Measurements from ENCODE around the gene TPCN1. TPM values are rescaled to one million over a fixed set of nuclear protein-coding genes. Genes with fewer than 3 reads are reported as not detected.

The TPCN1 gene
- total and polyA plus RNA-seq, 2 of the 13 experiments (the other 11 are each of a cell fraction or from before 2014, with no cell fraction given) = 8.0 to 26.8 TPM

- TF ChIP-seq IRF9 (CRISPR knock-in tag; IDR thresholded peaks at IDR 0.05; ENCODE audit: borderline replicate concordance) = no peak
- TF ChIP-seq GZF1 (CRISPR knock-in tag; IDR thresholded peaks at IDR 0.05) = no peak
- TF ChIP-seq ZNF496 (CRISPR knock-in tag; IDR thresholded peaks at IDR 0.05; ENCODE audit: insufficient replicate concordance) = no peak
- no peak for TF ChIP-seq ZSCAN9 (CRISPR knock-in tag; IDR thresholded peaks at IDR 0.05; ENCODE audit: borderline replicate concordance)
- TF ChIP-seq MYNN (CRISPR knock-in tag; IDR thresholded peaks at IDR 0.05; ENCODE audit: low read depth) = no peak
- TF ChIP-seq RFX1 (IDR thresholded peaks at IDR 0.05) = no peak
- TF ChIP-seq KDM5B (CRISPR knock-in tag; IDR thresholded peaks at IDR 0.05; ENCODE audit: borderline replicate concordance) = no peak
- TF ChIP-seq ZNF382 (CRISPR knock-in tag; IDR thresholded peaks at IDR 0.05; ENCODE audit: borderline replicate concordance) = no peak
- TF ChIP-seq SMARCE1 (IDR thresholded peaks at IDR 0.05; ENCODE audit: borderline replicate concordance) = no peak
- no peak for TF ChIP-seq SNRNP70 (IDR thresholded peaks at IDR 0.05; ENCODE audit: low read depth, low read length)
These were observed 97.8 kb downstream of the TPCN1 start (continued) for GRCh38 chr12:113318900-113319628.

- no peak for FAIRE-seq
- CTCF ChIA-PET (ENCODE audit: low intra/inter-chr PET ratio, low total read pairs) = no interaction called here
- TF ChIP-seq ZBTB1 (CRISPR knock-in tag; IDR thresholded peaks at IDR 0.05; ENCODE audit: borderline replicate concordance) = no peak
- TF ChIP-seq NFYC (CRISPR knock-in tag; IDR thresholded peaks at IDR 0.05) = no peak
- TF ChIP-seq ZNF331 (CRISPR knock-in tag; IDR thresholded peaks at IDR 0.05) = no peak
- no peak for TF ChIP-seq KLF11 (CRISPR knock-in tag; IDR thresholded peaks at IDR 0.05)
- TF ChIP-seq CAMTA2 (CRISPR knock-in tag; IDR thresholded peaks at IDR 0.05; ENCODE audit: borderline replicate concordance) = no peak
- TF ChIP-seq HDAC2 (CRISPR knock-in tag; IDR thresholded peaks at IDR 0.05) = no peak
- TF ChIP-seq ARID2 (CRISPR knock-in tag; IDR thresholded peaks at IDR 0.05; ENCODE audit: borderline replicate concordance) = no peak
- TF ChIP-seq, protein P1, sequence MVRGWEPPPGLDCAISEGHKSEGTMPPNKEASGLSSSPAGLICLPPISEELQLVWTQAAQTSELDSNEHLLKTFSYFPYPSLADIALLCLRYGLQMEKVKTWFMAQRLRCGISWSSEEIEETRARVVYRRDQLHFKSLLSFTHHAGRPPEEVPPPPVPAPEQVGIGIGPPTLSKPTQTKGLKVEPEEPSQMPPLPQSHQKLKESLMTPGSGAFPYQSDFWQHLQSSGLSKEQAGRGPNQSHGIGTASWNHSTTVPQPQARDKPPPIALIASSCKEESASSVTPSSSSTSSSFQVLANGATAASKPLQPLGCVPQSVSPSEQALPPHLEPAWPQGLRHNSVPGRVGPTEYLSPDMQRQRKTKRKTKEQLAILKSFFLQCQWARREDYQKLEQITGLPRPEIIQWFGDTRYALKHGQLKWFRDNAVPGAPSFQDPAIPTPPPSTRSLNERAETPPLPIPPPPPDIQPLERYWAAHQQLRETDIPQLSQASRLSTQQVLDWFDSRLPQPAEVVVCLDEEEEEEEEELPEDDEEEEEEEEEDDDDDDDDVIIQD (CRISPR knock-in tag; IDR thresholded peaks at IDR 0.05; ENCODE audit: low read depth) = no peak
- TF ChIP-seq RBFOX2 (IDR thresholded peaks at IDR 0.05; ENCODE audit: low read depth, low read length) = no peak
- no peak for TF ChIP-seq ZFP36L2 (CRISPR knock-in tag; IDR thresholded peaks at IDR 0.05)
- TF ChIP-seq, protein P2, sequence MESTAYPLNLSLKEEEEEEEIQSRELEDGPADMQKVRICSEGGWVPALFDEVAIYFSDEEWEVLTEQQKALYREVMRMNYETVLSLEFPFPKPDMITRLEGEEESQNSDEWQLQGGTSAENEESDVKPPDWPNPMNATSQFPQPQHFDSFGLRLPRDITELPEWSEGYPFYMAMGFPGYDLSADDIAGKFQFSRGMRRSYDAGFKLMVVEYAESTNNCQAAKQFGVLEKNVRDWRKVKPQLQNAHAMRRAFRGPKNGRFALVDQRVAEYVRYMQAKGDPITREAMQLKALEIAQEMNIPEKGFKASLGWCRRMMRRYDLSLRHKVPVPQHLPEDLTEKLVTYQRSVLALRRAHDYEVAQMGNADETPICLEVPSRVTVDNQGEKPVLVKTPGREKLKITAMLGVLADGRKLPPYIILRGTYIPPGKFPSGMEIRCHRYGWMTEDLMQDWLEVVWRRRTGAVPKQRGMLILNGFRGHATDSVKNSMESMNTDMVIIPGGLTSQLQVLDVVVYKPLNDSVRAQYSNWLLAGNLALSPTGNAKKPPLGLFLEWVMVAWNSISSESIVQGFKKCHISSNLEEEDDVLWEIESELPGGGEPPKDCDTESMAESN (CRISPR knock-in tag; conservative IDR thresholded peaks at IDR 0.05) = no peak
These were observed 99.1 kb downstream of the TPCN1 start for GRCh38 chr12:113320401-113320800.

More at GRCh38 chr12:113320401-113320800, 99.1 kb downstream of the TPCN1 start:
- Histone ChIP-seq H4K20me1 (ENCODE audit: insufficient read depth, low read length) (no peaks in the 10 kb centered on the region), H3K4me1 (ENCODE audit: insufficient read depth, low read length) (no peaks in the 10 kb centered on the region), H3K9ac (ENCODE audit: insufficient read depth, low read depth, low read length) (no peak overlapping the region), H3K36me3 (replicated peaks in 1 of 2; ENCODE audit: control insufficient read depth in 1 of 2, insufficient read depth in 2 of 2, low read length in 2 of 2) (peaks cover 5 to 7% of the 10 kb centered on the region in 2 experiments; a peak in 1 of 5 replicates), H2AFZ (ENCODE audit: low read length) (no peak overlapping the region), H3K27ac (ENCODE audit: extremely low read length, insufficient read depth, low read length) (no peak overlapping the region), H3K79me2 (ENCODE audit: insufficient read depth, low read length) (no peaks in the 10 kb centered on the region), H3K4me2 (ENCODE audit: low read depth, low read length) (no peak overlapping the region), H3K27me3 (ENCODE audit: control insufficient read depth in 1 of 2, insufficient read depth in 2 of 2, low read length in 2 of 2) (no peaks in the 10 kb centered on the region), H3K9me3 (ENCODE audit: low read length) (no peaks in the 10 kb centered on the region), H3K4me3 (replicated peaks in 1 of 3; ENCODE audit: insufficient read depth in 1 of 3, low read depth in 2 of 3, low read length in 3 of 3) (no peak overlapping the region)
- in situ Hi-C loops (cut with HindIII; ENCODE audit: extremely low pct_ligation_motif_present, low pct_unique_long_range_greater_than_20kb) = no loop called here
- intact Hi-C loops (cut with micrococcal nuclease; ENCODE audit: unreplicated experiment) = no loop called here
- no peak for DNase-seq (ENCODE audit: low spot score)
- POLR2A ChIA-PET = no interaction called here
- 80% methylated on average over 2 of the region's 12 CpGs for WGBS (ENCODE audit: low lambda C conversion rate)
- no TSS peak for BruUV-seq (replicated peaks)
- ATAC-seq = no peak; the same call in 2 of the 3 replicates
